ENCODE results near the gene TKTL1.
"Not testable (repeated sequence)": the region's sequence is repeated elsewhere in the genome, so short reads cannot be mapped to it uniquely, and the experiment has no call there.

- TF ChIP-seq CTCF, POLR2A (IDR thresholded peaks at IDR 0.05): not testable (repeated sequence)
Measured at GRCh38 chrX:154263072-154263471, 32.5 kb upstream of the TKTL1 start.

All from right lobe of liver (tissue), 4 donors.